ENCODE data around the gene FOXJ1. TPM values are rescaled to one million over a fixed set of nuclear protein-coding genes. Genes with fewer than 3 reads are reported as not detected.

The FOXJ1 gene
- total RNA-seq, 2 donors from 2014 or later, result 1.6 to 2.8 TPM

- ATAC-seq (no peak), DNase-seq (no peak)
These were observed 36.2 kb downstream of the FOXJ1 start for GRCh38 chr17:76104896-76105231.

DNA sequence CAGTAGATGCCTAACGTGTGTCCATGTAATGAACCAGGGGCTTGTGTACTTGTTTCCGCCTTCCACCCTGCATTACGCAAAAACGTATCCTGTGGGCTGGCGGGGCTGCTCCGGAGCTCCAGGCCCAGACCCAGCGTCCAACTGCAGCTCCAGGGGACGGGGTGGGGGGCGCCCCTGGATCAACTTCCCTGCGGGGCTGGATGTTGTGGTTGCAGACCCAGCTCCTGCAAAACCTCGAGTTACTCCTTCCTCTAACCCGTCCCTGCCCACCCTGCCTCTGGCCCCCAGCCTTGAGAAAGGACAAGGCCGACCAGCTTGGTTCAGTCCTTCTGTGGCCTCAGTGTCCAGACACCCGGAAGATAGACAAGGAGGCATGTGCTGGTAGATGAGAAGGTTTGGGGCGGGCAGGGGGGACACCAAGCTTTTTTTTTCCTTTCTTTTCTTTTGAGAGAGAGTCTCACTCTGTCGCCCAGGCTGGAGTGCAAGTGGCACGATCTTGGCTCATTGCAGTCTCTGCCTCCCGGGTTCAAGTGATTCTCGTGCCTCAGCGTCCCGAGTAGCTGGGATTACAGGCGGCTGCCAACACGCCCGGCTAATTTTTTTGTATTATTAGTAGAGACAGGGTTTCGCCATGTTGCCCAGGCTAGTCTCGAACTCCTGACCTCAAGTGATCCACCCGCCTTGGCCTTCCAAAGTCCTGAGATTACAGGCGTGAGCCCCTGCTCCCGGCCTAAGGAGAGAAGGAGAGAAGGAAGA lies 36.7 kb downstream of the FOXJ1 start:
- intact Hi-C loops (cut with DNase I, micrococcal nuclease), result no loop called here
- ATAC-seq, result no peak

More at GRCh38 chr17:76104896-76105231, 36.2 kb downstream of the FOXJ1 start:
- intact Hi-C loops (cut with DNase I, micrococcal nuclease), result no loop called here

GRCh38 chr17:76103274-76104139 lies 37.5 kb downstream of the FOXJ1 start, which contains the start of gene EXOC7:
Gene EXOC7, minus strand, starts transcription at chr17:76103787. Its CDS starts 95 bp downstream, at chr17:76103692.
- intact Hi-C loops (cut with DNase I, micrococcal nuclease), result no loop called here
- DNase-seq (peak; percentile 88 to 93), ATAC-seq (peak; percentile 90)

More for the DNA sequence above, 36.7 kb downstream of the FOXJ1 start:
- DNase-seq, result no peak

DNA sequence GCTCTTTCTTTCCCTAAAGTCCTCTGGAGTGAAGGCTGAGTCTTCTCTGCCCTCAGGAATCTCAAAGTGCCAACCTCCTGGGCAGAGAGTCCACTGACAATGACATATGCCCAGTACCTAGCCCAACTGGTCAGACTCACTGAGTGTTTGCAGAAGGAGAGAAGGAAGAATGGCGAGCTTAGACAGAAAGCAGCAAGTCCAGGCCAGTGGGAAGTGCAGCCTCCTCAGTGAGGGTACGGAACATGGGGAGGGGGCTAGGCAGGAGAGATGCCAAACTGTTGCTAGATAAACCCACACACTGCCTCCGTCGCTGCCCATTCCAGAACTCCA lies 38.1 kb downstream of the FOXJ1 start:
- ATAC-seq (peak; percentile 22), DNase-seq (no peak)
- intact Hi-C loops (cut with DNase I, micrococcal nuclease), result no loop called here

GRCh38 chr17:76097716-76098295 lies 43.2 kb downstream of the FOXJ1 start:
- intact Hi-C loops (cut with DNase I, micrococcal nuclease), result no loop called here
- DNase-seq (no peak), ATAC-seq (no peak)

- ATAC-seq (no peak), DNase-seq (no peak)
- intact Hi-C loops (cut with DNase I, micrococcal nuclease), result no loop called here
These were observed 45.1 kb downstream of the FOXJ1 start for GRCh38 chr17:76095943-76096342.

GRCh38 chr17:76094046-76094445 lies 47.0 kb downstream of the FOXJ1 start:
- ATAC-seq, result no peak
- DNase-seq, result peak in 1 of 2 donors; percentile 11
- intact Hi-C loops (cut with DNase I, micrococcal nuclease), result no loop called here

DNA sequence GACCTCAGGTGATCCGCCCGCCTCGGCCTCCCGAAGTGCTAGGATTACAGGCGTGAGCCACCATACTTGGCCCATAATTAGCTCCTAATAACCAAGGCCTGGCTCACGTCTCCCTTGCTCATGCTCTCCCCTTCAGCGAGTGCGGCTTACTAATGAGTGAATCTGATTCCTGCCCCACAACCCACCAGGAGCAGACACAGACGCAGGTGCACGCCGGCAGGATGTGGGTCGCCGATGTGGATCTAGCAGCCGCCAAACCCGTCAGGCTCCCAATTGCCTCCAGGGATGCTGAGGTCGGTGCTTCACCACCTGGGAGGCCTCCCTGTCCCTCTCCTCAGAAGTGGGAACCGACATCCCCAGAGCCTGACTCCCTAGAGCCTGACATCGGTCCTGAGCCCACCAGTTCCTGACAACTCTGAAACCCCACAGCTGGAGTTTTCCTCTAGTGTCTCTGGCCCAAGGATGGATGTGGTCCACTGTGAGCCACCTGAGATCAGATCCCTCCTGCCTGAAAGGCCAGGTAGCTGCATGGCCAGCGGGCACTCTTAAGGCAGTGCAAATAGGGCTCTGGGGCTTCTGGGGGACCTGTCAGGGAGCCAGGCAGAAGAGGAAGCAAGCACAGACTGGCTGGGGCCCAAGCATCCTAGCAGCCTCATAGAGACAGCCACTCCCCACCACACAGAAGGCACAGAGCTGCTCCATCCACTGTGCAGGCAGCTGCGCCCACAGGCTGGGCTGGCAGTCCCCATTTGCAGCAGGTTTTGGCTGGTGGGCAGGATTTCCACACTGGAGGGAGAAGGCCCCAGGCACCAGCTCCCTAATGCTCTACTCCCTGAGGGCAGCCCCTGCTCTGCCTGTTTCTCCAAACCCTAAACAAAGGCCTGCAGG lies 48.3 kb downstream of the FOXJ1 start:
- DNase-seq, result no peak

GRCh38 chr17:76091526-76092286 lies 49.3 kb downstream of the FOXJ1 start:
- intact Hi-C loops (cut with DNase I, micrococcal nuclease), result no loop called here
- DNase-seq, result no peak
- ATAC-seq, result no peak

More for the DNA sequence above, 48.3 kb downstream of the FOXJ1 start:
- no peak for ATAC-seq
- intact Hi-C loops (cut with DNase I, micrococcal nuclease), result no loop called here

DNA sequence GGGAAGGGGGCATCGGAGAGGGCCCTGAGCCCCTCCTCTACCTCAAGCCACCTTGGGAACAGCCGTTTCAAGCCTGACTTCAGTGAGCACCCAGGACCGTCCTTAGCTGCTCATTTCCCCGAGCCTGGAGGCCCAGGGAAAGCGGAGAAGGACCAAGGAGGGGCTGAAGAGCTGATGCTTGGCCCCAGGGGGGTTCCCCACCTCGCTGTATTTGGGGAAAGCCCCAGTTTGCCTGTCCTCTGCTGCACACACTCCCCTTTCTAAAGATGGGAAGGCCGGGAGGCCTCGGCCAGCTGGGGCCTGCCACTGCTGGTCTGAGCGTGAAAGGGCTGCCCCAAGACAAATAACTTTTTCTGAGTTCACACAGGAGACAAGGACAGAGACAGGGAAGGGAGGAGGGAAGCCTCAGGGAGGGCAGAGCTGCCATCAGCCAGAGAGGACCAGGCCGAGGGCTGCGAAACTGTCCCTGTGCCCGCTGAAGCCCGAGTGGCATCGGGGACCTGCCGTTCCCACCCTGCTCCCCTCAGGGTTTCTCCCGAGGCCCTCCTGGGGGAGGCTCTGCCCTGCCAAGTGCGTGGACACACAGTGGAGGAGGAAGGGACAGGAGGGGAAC lies 50.4 kb downstream of the FOXJ1 start:
- no peak for ATAC-seq
- no peak for DNase-seq
- intact Hi-C loops (cut with DNase I, micrococcal nuclease), result no loop called here

- DNase-seq, result no peak
- intact Hi-C loops (cut with DNase I, micrococcal nuclease), result no loop called here
- ATAC-seq, result no peak
These were observed 51.1 kb downstream of the FOXJ1 start for GRCh38 chr17:76089680-76090516.

DNA sequence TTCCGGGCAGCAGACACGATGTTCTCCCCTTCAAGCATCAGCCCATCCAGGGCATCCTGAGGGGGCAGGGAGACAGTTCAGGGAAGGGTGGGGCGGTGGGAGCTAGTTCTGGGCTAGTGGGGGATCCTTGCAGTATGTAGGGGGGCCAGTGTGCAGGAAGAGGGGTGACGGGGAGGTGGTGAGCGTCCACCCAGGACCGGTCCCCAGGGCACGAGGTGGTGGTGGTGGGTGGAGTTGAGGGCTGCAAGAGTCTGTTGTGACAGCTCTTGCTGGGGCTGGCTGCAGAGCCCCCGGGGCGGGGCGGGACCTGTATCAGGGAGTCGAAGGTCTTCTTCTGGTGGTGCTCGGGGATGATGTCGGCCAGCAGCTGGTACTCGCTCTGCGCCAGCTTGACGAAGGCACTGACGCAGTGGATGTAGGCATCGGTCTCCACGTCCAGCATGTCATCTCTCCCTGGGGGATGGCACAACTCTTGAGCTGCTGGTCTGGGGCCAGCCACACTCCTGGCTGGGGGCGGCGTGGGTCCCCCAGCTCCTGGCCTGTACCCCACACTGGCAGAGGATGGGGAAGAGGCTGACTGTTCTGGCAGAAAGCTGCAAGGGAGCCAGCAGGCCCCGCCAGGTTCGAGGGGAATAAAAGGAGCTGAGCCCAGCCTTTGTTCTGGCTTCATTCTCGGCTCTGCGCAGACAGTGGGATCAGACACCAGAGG lies 52.0 kb downstream of the FOXJ1 start:
- DNase-seq (no peak), ATAC-seq (no peak)
- intact Hi-C loops (cut with DNase I, micrococcal nuclease), result no loop called here

GRCh38 chr17:76088041-76088867 lies 52.8 kb downstream of the FOXJ1 start:
- no peak for DNase-seq
- ATAC-seq, result no peak
- intact Hi-C loops (cut with DNase I, micrococcal nuclease), result no loop called here

DNA sequence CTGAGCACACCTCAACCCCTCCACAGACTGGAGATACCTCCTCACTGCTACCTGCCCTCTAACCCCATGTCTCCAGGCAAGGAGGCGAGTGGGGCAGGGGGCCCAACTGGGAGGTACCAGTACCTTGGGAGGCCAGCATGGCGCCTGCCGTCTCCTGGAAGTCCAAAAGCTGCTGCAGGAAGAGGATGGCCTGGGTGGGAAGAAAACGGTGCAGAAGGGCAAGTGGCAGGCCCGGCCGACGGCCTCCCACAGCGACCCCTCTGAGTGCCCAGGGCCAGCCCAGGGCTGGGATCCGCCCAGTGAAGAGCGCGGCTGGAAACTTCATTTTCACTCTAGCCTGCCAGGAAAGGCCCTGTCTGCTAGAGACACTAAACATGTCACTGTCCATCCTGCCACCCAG lies 53.5 kb downstream of the FOXJ1 start:
- no peak for DNase-seq
- ATAC-seq, result no peak
- intact Hi-C loops (cut with DNase I, micrococcal nuclease), result no loop called here

- DNase-seq, result no peak
- ATAC-seq, result no peak
- intact Hi-C loops (cut with DNase I, micrococcal nuclease), result no loop called here
These were observed 54.7 kb downstream of the FOXJ1 start for GRCh38 chr17:76086384-76086783.

Measured in left colon (tissue), 2 donors.